ENCODE results near the gene LAPTM4A. TPM values are rescaled to one million over a fixed set of nuclear protein-coding genes. Genes with fewer than 3 reads are reported as not detected.

Gene LAPTM4A
- total RNA-seq, 1 donor from 2014 or later: 141 TPM

DNA sequence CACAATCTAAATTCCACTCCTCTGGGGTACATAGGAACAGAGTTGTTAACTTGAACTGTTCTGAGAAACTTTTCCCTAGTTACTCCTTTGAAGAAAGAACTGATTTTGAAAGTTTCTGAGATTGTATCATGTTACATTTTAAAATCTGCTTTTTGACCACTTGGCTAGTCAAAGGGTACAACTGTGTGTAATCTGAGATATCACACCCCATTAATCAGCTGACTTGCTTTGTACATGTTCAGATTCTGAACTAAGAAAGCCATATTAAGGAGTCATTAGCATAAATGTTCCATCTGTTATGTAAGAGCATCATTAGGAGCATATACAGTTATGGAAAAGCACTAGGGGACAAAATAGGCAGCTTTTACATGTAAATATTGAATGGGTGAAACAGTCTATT lies 57.7 kb downstream of the LAPTM4A start:
- no peaks in the 10 kb centered on the region for H3K36me3 ChIP-seq (ENCODE audit: control insufficient read depth, insufficient read depth, low read length)
- no peak overlapping the region for H3K4me3 ChIP-seq (ENCODE audit: low read depth, low read length)
- TF ChIP-seq, protein P1, sequence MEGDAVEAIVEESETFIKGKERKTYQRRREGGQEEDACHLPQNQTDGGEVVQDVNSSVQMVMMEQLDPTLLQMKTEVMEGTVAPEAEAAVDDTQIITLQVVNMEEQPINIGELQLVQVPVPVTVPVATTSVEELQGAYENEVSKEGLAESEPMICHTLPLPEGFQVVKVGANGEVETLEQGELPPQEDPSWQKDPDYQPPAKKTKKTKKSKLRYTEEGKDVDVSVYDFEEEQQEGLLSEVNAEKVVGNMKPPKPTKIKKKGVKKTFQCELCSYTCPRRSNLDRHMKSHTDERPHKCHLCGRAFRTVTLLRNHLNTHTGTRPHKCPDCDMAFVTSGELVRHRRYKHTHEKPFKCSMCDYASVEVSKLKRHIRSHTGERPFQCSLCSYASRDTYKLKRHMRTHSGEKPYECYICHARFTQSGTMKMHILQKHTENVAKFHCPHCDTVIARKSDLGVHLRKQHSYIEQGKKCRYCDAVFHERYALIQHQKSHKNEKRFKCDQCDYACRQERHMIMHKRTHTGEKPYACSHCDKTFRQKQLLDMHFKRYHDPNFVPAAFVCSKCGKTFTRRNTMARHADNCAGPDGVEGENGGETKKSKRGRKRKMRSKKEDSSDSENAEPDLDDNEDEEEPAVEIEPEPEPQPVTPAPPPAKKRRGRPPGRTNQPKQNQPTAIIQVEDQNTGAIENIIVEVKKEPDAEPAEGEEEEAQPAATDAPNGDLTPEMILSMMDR (IDR thresholded peaks at IDR 0.05; ENCODE audit: insufficient read depth, low read length, poor library complexity, severe bottlenecking): no peak
- no peaks in the 10 kb centered on the region for H3K27me3 ChIP-seq (ENCODE audit: control insufficient read depth, insufficient read depth, low read length)
- no peak for DNase-seq (ENCODE audit: low read depth)

DNA sequence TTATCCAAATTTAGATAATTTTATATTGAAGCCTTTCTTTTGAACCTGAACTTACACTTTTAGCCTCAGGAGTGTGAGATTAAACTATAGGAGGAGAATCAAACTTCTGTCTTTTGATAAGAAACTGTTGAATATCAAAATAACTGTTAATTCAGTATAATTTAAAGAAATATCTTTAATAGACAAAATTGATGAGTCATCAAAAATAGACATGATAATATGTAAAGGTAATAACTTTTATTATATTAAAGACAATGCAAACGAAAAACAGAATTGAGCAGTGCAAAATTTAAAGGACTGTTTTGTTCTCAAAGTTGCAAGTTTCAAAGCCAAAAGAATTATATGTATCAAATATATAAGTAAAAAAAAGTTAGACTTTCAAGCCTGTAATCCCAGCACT lies 59.5 kb downstream of the LAPTM4A start:
- TF ChIP-seq, protein P1 (IDR thresholded peaks at IDR 0.05; ENCODE audit: insufficient read depth, low read length, poor library complexity, severe bottlenecking): no peak
- no peak for DNase-seq (ENCODE audit: low read depth)
- no peaks in the 10 kb centered on the region for H3K27me3 ChIP-seq (ENCODE audit: control insufficient read depth, insufficient read depth, low read length)
- H3K4me3 ChIP-seq (ENCODE audit: low read depth, low read length): no peak overlapping the region
- H3K36me3 ChIP-seq (ENCODE audit: control insufficient read depth, insufficient read depth, low read length): no peaks in the 10 kb centered on the region

DNA sequence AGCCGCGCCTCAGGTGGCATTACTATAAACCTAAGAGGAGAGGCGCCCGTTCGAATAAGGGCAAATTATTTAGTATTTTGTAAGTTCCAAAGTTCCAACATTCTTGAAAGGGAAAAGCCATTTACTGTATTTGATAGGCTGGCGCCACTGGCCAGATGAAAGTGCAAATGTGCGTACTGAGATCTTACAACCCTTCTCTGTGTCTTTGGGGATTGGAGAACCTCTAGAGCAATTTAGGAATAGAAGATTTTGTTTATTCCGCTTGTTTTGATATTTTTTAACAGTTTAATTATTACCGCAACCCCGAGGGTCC lies 61.1 kb downstream of the LAPTM4A start:
- peak overlapping the region; percentile 86 for H3K4me3 ChIP-seq (ENCODE audit: low read depth, low read length)

DNA sequence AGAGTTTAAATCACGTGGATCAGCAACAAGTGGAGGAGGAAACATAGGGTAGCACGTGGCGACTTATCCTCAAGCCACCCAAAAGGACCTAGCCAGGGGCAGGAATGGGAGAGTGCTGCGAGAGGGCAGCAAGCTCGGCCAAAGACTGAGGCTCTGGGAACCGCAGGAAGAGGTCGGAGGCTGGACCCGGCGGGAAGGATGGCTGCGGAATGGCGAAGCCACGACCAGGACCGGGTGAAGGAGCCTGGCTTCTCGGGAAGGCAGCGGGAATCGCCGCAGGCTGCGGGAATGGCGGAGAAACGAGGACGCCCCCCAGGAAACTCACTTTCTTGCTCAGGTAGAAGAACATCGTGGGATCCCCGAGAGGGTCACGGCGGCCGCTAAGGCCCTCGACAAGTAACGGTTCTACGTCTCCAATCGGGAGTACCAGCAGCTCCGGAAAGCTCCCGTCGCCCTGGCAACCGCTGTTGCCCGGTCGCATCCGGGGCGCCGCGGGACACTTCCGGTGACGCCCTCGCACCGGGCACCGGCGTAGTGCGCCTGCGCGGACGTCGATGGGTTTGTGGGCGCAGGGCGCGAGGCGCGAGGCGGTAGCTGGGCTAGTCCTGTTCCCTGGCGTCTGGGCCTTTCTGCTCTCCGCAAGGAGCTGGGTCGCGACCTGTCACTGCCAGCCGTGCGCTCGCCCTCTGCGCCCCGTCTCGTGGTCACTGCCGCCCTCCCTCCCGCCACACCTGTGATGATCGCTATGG lies 61.6 kb downstream of the LAPTM4A start, which contains the start of gene WDR35:
TSS of gene WDR35 (minus strand) at position 439 of the 749 bp plus-strand sequence. CDS start at position 349, 90 bp downstream.
- DNase-seq (ENCODE audit: low read depth): peak; percentile 60
- TF ChIP-seq, protein P1 (IDR thresholded peaks at IDR 0.05; ENCODE audit: insufficient read depth, low read length, poor library complexity, severe bottlenecking): no peak
- peak within 1 kb of the TSS; percentile 86 for H3K4me3 ChIP-seq (ENCODE audit: low read depth, low read length)
- no peaks in the 10 kb centered on the region for H3K36me3 ChIP-seq (ENCODE audit: control insufficient read depth, insufficient read depth, low read length)
- no peaks in the 10 kb centered on the region for H3K27me3 ChIP-seq (ENCODE audit: control insufficient read depth, insufficient read depth, low read length)

More for the DNA sequence above, 61.1 kb downstream of the LAPTM4A start:
- TF ChIP-seq, protein P1 (IDR thresholded peaks at IDR 0.05; ENCODE audit: insufficient read depth, low read length, poor library complexity, severe bottlenecking): no peak
- DNase-seq (ENCODE audit: low read depth): no peak
- no peaks in the 10 kb centered on the region for H3K36me3 ChIP-seq (ENCODE audit: control insufficient read depth, insufficient read depth, low read length)
- no peaks in the 10 kb centered on the region for H3K27me3 ChIP-seq (ENCODE audit: control insufficient read depth, insufficient read depth, low read length)

DNA sequence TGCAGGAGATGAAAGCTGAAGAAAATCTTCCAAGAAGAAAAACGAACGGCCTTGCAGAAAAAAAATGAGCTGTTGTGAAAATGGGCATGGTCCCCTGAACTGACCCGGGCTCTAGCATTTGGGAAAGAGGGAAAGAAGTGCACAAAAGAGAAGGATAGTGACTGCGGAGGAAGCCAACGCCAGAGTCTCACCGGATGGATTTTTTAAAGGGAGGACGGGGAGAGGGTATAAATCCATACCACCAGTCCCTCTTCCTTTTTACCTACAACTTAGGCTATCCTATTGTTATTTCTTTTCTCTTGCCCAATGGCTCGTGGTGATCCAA lies 62.1 kb downstream of the LAPTM4A start:
- no peaks in the 10 kb centered on the region for H3K27me3 ChIP-seq (ENCODE audit: control insufficient read depth, insufficient read depth, low read length)
- H3K4me3 ChIP-seq (ENCODE audit: low read depth, low read length): peak overlapping the region; percentile 86
- TF ChIP-seq, protein P1 (IDR thresholded peaks at IDR 0.05; ENCODE audit: insufficient read depth, low read length, poor library complexity, severe bottlenecking): no peak
- DNase-seq (ENCODE audit: low read depth): no peak
- H3K36me3 ChIP-seq (ENCODE audit: control insufficient read depth, insufficient read depth, low read length): no peaks in the 10 kb centered on the region

DNA sequence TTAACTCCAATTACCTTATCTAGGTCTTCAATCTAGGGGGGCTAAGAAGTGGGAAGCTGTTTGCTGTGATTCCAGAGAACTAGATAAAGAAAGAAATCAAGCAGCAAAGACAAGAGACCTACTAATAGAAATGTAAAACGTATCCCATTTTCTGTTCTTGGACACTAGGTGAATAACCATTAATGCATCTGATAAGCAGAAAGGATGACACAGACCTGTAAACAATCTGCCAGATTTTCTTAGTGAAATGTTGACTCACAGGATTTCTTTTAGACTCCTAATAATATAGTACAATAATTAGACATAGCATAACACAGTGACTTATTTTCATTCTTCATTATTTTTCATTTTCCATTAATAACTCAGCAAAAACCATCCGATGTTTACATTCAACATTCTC lies 62.8 kb downstream of the LAPTM4A start:
- Histone ChIP-seq H3K27me3 (ENCODE audit: control insufficient read depth, insufficient read depth, low read length) (no peaks in the 10 kb centered on the region), H3K36me3 (ENCODE audit: control insufficient read depth, insufficient read depth, low read length) (no peaks in the 10 kb centered on the region), H3K4me3 (ENCODE audit: low read depth, low read length) (no peak overlapping the region)
- TF ChIP-seq, protein P1 (IDR thresholded peaks at IDR 0.05; ENCODE audit: insufficient read depth, low read length, poor library complexity, severe bottlenecking): no peak
- DNase-seq (ENCODE audit: low read depth): no peak

All from kidney epithelial cell (primary cell).